ENCODE data around the gene CACNG6.

The CACNG6 gene

DNA sequence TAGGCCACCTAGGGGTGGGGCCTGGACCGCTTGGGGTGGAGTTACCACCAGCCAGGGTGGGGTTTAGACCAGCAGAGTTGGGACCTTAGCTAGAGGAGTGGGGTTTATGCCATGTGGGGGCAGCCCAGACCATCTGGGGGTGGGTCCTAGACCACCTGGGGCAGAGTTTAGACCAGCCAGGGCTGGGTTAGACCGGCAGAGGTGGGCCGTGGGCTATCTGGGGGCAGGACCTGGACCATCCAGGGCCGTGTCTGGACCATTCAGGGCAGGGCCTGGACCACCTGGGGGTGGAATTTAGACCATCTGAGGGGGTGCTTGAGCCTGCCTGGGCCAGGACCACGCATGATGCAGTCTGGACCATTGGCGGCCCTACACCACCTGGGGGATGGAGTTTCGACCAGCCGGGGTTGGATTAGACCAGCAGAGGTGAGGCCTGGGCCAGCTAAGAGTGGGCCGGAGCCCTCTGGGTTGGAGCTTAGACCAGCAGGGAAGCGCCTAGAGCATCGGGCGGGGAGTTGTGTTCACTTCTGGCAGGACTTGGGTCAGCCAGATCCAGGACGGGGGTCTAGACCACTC lies 10.0 kb upstream of the CACNG6 start:
- peaks cover 3 to 80% of the 10 kb centered on the region in 2 donors for H3K27me3 ChIP-seq
- H3K4me1 ChIP-seq: peaks cover 0 to 35% (median 24%) of the 10 kb centered on the region in 4 donors
- H3K4me3 ChIP-seq: no peak overlapping the region
- H3K27ac ChIP-seq: no peak overlapping the region
- no peaks in the 10 kb centered on the region for H3K9me3 ChIP-seq
- intact Hi-C loops (cut with DNase I; ENCODE audit: low total_unique reads): no loop called here
- H3K36me3 ChIP-seq: no peaks in the 10 kb centered on the region
- TF ChIP-seq, protein P1, sequence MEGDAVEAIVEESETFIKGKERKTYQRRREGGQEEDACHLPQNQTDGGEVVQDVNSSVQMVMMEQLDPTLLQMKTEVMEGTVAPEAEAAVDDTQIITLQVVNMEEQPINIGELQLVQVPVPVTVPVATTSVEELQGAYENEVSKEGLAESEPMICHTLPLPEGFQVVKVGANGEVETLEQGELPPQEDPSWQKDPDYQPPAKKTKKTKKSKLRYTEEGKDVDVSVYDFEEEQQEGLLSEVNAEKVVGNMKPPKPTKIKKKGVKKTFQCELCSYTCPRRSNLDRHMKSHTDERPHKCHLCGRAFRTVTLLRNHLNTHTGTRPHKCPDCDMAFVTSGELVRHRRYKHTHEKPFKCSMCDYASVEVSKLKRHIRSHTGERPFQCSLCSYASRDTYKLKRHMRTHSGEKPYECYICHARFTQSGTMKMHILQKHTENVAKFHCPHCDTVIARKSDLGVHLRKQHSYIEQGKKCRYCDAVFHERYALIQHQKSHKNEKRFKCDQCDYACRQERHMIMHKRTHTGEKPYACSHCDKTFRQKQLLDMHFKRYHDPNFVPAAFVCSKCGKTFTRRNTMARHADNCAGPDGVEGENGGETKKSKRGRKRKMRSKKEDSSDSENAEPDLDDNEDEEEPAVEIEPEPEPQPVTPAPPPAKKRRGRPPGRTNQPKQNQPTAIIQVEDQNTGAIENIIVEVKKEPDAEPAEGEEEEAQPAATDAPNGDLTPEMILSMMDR (IDR thresholded peaks at IDR 0.05): no peak
- DNase-seq: no peak

GRCh38 chr19:53982001-53982451 lies 9.4 kb upstream of the CACNG6 start:
- Histone ChIP-seq H3K4me3 (peak overlapping the region in 1 of 2 donors; percentile 32), H3K9me3 (no peaks in the 10 kb centered on the region), H3K36me3 (no peaks in the 10 kb centered on the region), H3K4me1 (peaks cover 0 to 35% (median 24%) of the 10 kb centered on the region in 4 donors), H3K27me3 (peaks cover 3 to 74% of the 10 kb centered on the region in 2 donors), H3K27ac (no peak overlapping the region)
- TF ChIP-seq, protein P1 (IDR thresholded peaks at IDR 0.05): no peak
- intact Hi-C loops (cut with DNase I; ENCODE audit: low total_unique reads): no loop called here
- DNase-seq: no peak

DNA sequence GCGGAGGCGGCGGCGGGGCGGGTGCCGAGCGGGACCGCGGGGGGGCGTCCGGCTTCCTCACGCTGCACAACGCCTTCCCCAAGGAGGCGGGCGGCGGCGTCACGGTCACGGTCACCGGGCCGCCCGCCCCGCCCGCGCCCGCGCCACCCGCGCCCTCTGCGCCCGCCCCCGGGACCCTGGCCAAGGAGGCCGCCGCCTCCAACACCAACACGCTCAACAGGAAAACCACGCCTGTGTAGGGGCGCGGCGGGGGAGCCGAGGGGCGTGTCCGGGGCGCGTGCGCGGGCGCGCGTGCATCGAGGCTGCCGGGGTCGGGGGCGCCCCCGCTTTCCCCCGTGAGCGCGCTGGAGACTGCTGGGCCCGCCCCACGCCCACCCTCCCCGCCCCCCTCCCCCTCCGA lies 8.8 kb upstream of the CACNG6 start:
- peak in 1 of 2 donors; percentile 26 for DNase-seq
- Histone ChIP-seq H3K36me3 (no peaks in the 10 kb centered on the region), H3K27ac (no peak overlapping the region), H3K4me1 (peaks cover 0 to 34% (median 23%) of the 10 kb centered on the region in 4 donors), H3K4me3 (no peak overlapping the region), H3K9me3 (no peaks in the 10 kb centered on the region), H3K27me3 (peaks cover 3 to 70% of the 10 kb centered on the region in 2 donors)
- intact Hi-C loops (cut with DNase I; ENCODE audit: low total_unique reads): no loop called here
- TF ChIP-seq, protein P1 (IDR thresholded peaks at IDR 0.05): no peak

GRCh38 chr19:53983457-53984289 lies 7.8 kb upstream of the CACNG6 start:
- Histone ChIP-seq H3K9me3 (no peaks in the 10 kb centered on the region), H3K27ac (no peak overlapping the region), H3K4me1 (peaks cover 0 to 24% (median 14%) of the 10 kb centered on the region in 4 donors), H3K27me3 (peaks cover 0 to 60% of the 10 kb centered on the region in 2 donors), H3K4me3 (no peak overlapping the region), H3K36me3 (no peaks in the 10 kb centered on the region)
- intact Hi-C loops (cut with DNase I; ENCODE audit: low total_unique reads): no loop called here
- DNase-seq: no peak
- TF ChIP-seq, protein P1 (IDR thresholded peaks at IDR 0.05): no peak

DNA sequence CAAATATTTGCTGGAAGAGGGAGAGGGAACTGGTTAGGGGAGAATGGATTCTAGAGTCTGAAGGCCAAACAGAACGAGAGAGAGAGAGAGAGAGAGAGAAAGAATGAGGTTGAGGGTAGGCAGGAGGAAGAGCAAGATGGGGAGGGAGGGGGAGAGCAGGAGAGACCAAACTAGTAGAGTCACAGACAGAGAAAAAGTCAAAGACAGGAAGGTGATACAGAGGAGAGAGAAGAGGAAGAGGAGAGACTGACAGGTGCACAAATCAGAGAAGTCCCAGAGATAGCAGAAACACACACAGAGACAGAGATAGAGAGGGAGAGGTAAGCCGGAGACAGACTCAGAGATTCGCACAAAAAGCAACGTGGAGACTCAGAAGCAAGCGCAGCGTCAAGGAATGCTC lies 5.6 kb upstream of the CACNG6 start:
- intact Hi-C loops (cut with DNase I; ENCODE audit: low total_unique reads): no loop called here

More for the DNA sequence above, 5.6 kb upstream of the CACNG6 start:
- Histone ChIP-seq H3K9me3 (no peaks in the 10 kb centered on the region), H3K4me1 (peaks cover 0 to 13% (median 4%) of the 10 kb centered on the region in 4 donors), H3K4me3 (no peak overlapping the region), H3K27me3 (peaks cover 0 to 48% of the 10 kb centered on the region in 2 donors), H3K36me3 (no peaks in the 10 kb centered on the region), H3K27ac (no peak overlapping the region)
- TF ChIP-seq, protein P1 (IDR thresholded peaks at IDR 0.05): no peak
- no peak for DNase-seq

Data from tibial artery (tissue), 4 donors.